GM12872 (cell line): ENCODE results near the gene IFI35.

ENCODE experiments used
- CTCF ChIP-seq: IDR thresholded peaks from 3 replicates; pipeline ENCODE4 v1.5.1; 2011; ENCODE audit warnings: low read depth, mild to moderate bottlenecking, low read length, moderate library complexity; ENCODE audit not compliant: insufficient read depth

Gene IFI35

GRCh38 chr17:43015579-43015978, 9.0 kb downstream of the IFI35 start:
- TF ChIP-seq CTCF: no peak

GRCh38 chr17:43016216-43016615, 9.6 kb downstream of the IFI35 start:
- TF ChIP-seq CTCF: no peak

GRCh38 chr17:43018008-43018853, 11.6 kb downstream of the IFI35 start:
- TF ChIP-seq CTCF: no peak

GRCh38 chr17:43018932-43019331, 12.3 kb downstream of the IFI35 start:
- TF ChIP-seq CTCF: no peak

- TF ChIP-seq CTCF: no peak
Observed at GRCh38 chr17:43019418-43019817, 12.8 kb downstream of the IFI35 start.

GRCh38 chr17:43020030-43020621, 13.5 kb downstream of the IFI35 start:
- no peak for TF ChIP-seq CTCF

GRCh38 chr17:43020789-43021740, 14.5 kb downstream of the IFI35 start:
- no peak for TF ChIP-seq CTCF
